Left lung (tissue), 10 donors: ENCODE results near the gene CHD2. TPM values are rescaled to one million over a fixed set of nuclear protein-coding genes. Genes with fewer than 3 reads are reported as not detected.

ENCODE experiments used
- ATAC-seq: fragments of 200-7000 bp; cut with Tn5 transposase; one replicate; pipeline ENCODE4 v1.9.1; 2020; ENCODE audit warnings: moderate library complexity
- DNase-seq, 4 donors: peaks; one replicate each; pipeline ENCODE4 v3.0.0-alpha.2; 2013 to 2020
- H3K27ac ChIP-seq, 2 donors: fragments of 200-600 bp; sonication (generic) in 1 of 2; one replicate each; pipeline versions ENCODE4 v1.5.0 to v1.8.0; 2020 to 2021
- H3K27me3 ChIP-seq, 2 donors: fragments of 200-600 bp; sonication (generic) in 1 of 2; one replicate each; pipeline versions ENCODE4 v1.5.0 to v1.8.0; 2020 to 2021
- H3K36me3 ChIP-seq, 2 donors: fragments of 200-600 bp; sonication (generic) in 1 of 2; one replicate each; pipeline versions ENCODE4 v1.5.0 to v1.8.0; 2020 to 2021
- H3K4me1 ChIP-seq, 2 donors: fragments of 200-600 bp; one replicate each; pipeline ENCODE4 v1.8.0; 2021
- H3K4me3 ChIP-seq, 2 donors: fragments of 200-600 bp; sonication (generic) in 1 of 2; one replicate each; pipeline versions ENCODE4 v1.5.0 to v1.8.0; 2020 to 2021; ENCODE audit warnings: mild to moderate bottlenecking in 1 of 2
- H3K9me3 ChIP-seq, 2 donors: fragments of 200-600 bp; sonication (generic) in 1 of 2; one replicate each; pipeline versions ENCODE4 v1.5.0 to v1.8.0; 2020 to 2021
- CTCF ChIP-seq, 2 donors: fragments of 200-600 bp; sonication (generic) in 1 of 2; IDR thresholded peaks; one replicate each; pipeline versions ENCODE4 v1.5.0 to v1.8.0; 2021; ENCODE audit warnings: antibody characterized with exemption in 2 of 2
- intact Hi-C, 2 donors: fragments of 100-400 bp; cut with DNase I; formaldehyde crosslinking; loops; one replicate each; pipeline versions ENCODE4 v1.11.2 to v1.14.2; 2022
- polyA plus RNA-seq, 6 donors: library from polyadenylated mRNA; unstranded; fragments of 120-200 nt; gene quantifications; one replicate each; pipeline ENCODE4 v1.2.1, GENCODE V29; 2013; ENCODE audit not compliant: insufficient read length in 6 of 6
- total RNA-seq, 2 donors: library from RNA; stranded (reverse); fragmentation: NEBNext Ultra II Directional; extraction: Animal tissue kit (Norgen Biotek cat#: 25700); gene quantifications; one replicate each; pipeline ENCODE4 v1.2.1, GENCODE V29; 2021
- donor health status: DM: no; HTN: yes; CAD: no.
- donor health status: DM: no; HTN: no; CAD: no.

CHD2 gene
- total and polyA plus RNA-seq, 8 donors = 120 to 152 (median 130) TPM

GRCh38 chr15:92933831-92934230, 33.7 kb downstream of the CHD2 start:
- ATAC-seq = no peak
- DNase-seq = no peak
- peaks cover 0 to 98% of the 10 kb centered on the region in 2 donors for H3K36me3 ChIP-seq
- intact Hi-C loops = no loop called here
- H3K9me3 ChIP-seq = no peaks in the 10 kb centered on the region
- no peak for TF ChIP-seq CTCF (IDR thresholded peaks at IDR 0.05)
- peak overlapping the region in 1 of 2 donors; percentile 5 for H3K27ac ChIP-seq
- H3K4me1 ChIP-seq = peaks cover 0 to 37% of the 10 kb centered on the region in 2 donors
- no peak overlapping the region for H3K4me3 ChIP-seq
- H3K27me3 ChIP-seq = no peaks in the 10 kb centered on the region

- no peak for ATAC-seq
- H3K9me3 ChIP-seq = no peaks in the 10 kb centered on the region
- H3K27me3 ChIP-seq = no peaks in the 10 kb centered on the region
- no peak for DNase-seq
- H3K4me1 ChIP-seq = peaks cover 0 to 36% of the 10 kb centered on the region in 2 donors
- intact Hi-C loops = no loop called here
- peaks cover 0 to 98% of the 10 kb centered on the region in 2 donors for H3K36me3 ChIP-seq
- H3K27ac ChIP-seq = no peak overlapping the region
- TF ChIP-seq CTCF (IDR thresholded peaks at IDR 0.05) = no peak
- H3K4me3 ChIP-seq = no peak overlapping the region
Measured at GRCh38 chr15:92934716-92935115, 34.6 kb downstream of the CHD2 start.

- intact Hi-C loops = no loop called here
- Histone ChIP-seq H3K4me1 (peaks cover 0 to 22% of the 10 kb centered on the region in 2 donors), H3K27me3 (no peaks in the 10 kb centered on the region), H3K27ac (no peak overlapping the region), H3K4me3 (no peak overlapping the region), H3K9me3 (no peaks in the 10 kb centered on the region), H3K36me3 (peaks cover 0 to 96% of the 10 kb centered on the region in 2 donors)
- DNase-seq (no peak), ATAC-seq (no peak)
- no peak for TF ChIP-seq CTCF (IDR thresholded peaks at IDR 0.05)
Measured at GRCh38 chr15:92936138-92936537, 36.0 kb downstream of the CHD2 start.

- no peak for ATAC-seq
- Histone ChIP-seq H3K36me3 (peaks cover 4 to 96% of the 10 kb centered on the region in 2 donors), H3K4me1 (peaks cover 0 to 16% of the 10 kb centered on the region in 2 donors), H3K4me3 (no peak overlapping the region), H3K27ac (no peak overlapping the region), H3K27me3 (no peaks in the 10 kb centered on the region), H3K9me3 (no peaks in the 10 kb centered on the region)
- no peak for DNase-seq
- TF ChIP-seq CTCF (IDR thresholded peaks at IDR 0.05) = no peak
- intact Hi-C loops = no loop called here
Measured at GRCh38 chr15:92936693-92937092, 36.6 kb downstream of the CHD2 start.

- DNase-seq (no peak), ATAC-seq (no peak)
- no peak overlapping the region for H3K27ac ChIP-seq
- H3K36me3 ChIP-seq = peaks cover 5 to 96% of the 10 kb centered on the region in 2 donors
- H3K27me3 ChIP-seq = no peaks in the 10 kb centered on the region
- no peak overlapping the region for H3K4me3 ChIP-seq
- H3K4me1 ChIP-seq = peaks cover 0 to 16% of the 10 kb centered on the region in 2 donors
- intact Hi-C loops = no loop called here
- no peaks in the 10 kb centered on the region for H3K9me3 ChIP-seq
- TF ChIP-seq CTCF (IDR thresholded peaks at IDR 0.05) = no peak
Measured at GRCh38 chr15:92937901-92938300, 37.8 kb downstream of the CHD2 start.
